Astrocyte of the spinal cord (primary cell): ENCODE data around the gene RABEP1.

Experiments used
- DNase-seq: peaks from one replicate; pipeline ENCODE4 v3.0.0; 2011; ENCODE audit warnings: low read depth, low spot score
- H3K4me3 ChIP-seq: 2 replicates; pipeline ENCODE4 v1.5.1; 2011; ENCODE audit warnings: low read depth, mild to moderate bottlenecking, low read length, moderate library complexity
- in situ Hi-C: cut with HindIII; loops from 2 replicates; pipeline ENCODE4 v1.10.0; 2017; ENCODE audit warnings: low sequenced_read_pairs
- TF ChIP-seq, protein P1 (sequence below): IDR thresholded peaks from 2 replicates; pipeline ENCODE4 v1.5.1; 2012; ENCODE audit warnings: low read depth, mild to moderate bottlenecking, low read length, inconsistent platforms

Gene RABEP1

GRCh38 chr17:5297245-5297644, 15.2 kb downstream of the RABEP1 start:
- H3K4me3 ChIP-seq: no peak overlapping the region
- in situ Hi-C loops: no loop called here
- no peak for DNase-seq
- TF ChIP-seq, protein P1, sequence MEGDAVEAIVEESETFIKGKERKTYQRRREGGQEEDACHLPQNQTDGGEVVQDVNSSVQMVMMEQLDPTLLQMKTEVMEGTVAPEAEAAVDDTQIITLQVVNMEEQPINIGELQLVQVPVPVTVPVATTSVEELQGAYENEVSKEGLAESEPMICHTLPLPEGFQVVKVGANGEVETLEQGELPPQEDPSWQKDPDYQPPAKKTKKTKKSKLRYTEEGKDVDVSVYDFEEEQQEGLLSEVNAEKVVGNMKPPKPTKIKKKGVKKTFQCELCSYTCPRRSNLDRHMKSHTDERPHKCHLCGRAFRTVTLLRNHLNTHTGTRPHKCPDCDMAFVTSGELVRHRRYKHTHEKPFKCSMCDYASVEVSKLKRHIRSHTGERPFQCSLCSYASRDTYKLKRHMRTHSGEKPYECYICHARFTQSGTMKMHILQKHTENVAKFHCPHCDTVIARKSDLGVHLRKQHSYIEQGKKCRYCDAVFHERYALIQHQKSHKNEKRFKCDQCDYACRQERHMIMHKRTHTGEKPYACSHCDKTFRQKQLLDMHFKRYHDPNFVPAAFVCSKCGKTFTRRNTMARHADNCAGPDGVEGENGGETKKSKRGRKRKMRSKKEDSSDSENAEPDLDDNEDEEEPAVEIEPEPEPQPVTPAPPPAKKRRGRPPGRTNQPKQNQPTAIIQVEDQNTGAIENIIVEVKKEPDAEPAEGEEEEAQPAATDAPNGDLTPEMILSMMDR: no peak

DNA sequence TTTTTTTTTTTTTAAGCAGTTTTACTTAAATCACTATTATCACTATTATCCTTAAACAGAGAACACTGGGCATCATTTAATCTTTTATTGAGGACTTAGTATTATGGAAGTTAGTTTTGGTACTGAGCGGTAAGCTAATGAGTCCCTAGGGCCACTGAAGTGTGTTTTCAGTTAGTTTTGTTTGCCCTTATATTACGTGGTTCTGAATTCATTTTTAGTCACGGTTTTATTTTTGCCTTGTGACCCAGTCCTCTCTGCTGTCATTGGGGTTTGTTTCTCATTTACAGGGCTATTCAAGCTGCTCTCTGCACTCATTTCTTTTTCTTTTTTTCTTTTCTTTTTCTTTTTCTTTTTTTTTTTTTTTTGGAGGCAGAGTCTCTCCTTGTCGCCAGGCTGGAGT, 17.3 kb downstream of the RABEP1 start:
- TF ChIP-seq, protein P1: no peak
- in situ Hi-C loops: no loop called here
- DNase-seq: no peak
- no peak overlapping the region for H3K4me3 ChIP-seq

GRCh38 chr17:5304636-5305035, 22.6 kb downstream of the RABEP1 start:
- in situ Hi-C loops: no loop called here
- no peak overlapping the region for H3K4me3 ChIP-seq
- TF ChIP-seq, protein P1: no peak
- no peak for DNase-seq

- DNase-seq: no peak
- in situ Hi-C loops: no loop called here
- TF ChIP-seq, protein P1: no peak
- H3K4me3 ChIP-seq: no peak overlapping the region
These were observed 27.8 kb downstream of the RABEP1 start for GRCh38 chr17:5309851-5310250.

DNA sequence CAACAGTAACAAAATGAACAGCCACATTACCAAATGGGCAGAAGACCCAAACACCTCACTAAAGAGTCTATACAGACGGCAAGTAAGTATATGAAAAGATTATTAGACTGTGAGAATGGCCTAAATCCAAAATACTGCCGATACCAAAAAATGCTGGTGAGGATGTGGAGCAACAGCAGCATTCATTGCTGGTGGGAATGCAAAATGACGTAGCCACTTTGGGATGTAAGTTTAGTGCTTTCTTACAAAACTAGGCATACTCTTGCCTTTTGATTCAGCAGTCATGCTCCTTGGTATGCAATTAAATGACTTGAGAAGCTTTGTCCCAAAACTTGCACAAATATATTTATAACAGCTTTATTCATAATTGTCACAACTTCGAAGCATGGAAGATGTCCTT, 43.8 kb downstream of the RABEP1 start:
- no peak for DNase-seq
- TF ChIP-seq, protein P1: no peak
- in situ Hi-C loops: no loop called here
- no peak overlapping the region for H3K4me3 ChIP-seq

DNA sequence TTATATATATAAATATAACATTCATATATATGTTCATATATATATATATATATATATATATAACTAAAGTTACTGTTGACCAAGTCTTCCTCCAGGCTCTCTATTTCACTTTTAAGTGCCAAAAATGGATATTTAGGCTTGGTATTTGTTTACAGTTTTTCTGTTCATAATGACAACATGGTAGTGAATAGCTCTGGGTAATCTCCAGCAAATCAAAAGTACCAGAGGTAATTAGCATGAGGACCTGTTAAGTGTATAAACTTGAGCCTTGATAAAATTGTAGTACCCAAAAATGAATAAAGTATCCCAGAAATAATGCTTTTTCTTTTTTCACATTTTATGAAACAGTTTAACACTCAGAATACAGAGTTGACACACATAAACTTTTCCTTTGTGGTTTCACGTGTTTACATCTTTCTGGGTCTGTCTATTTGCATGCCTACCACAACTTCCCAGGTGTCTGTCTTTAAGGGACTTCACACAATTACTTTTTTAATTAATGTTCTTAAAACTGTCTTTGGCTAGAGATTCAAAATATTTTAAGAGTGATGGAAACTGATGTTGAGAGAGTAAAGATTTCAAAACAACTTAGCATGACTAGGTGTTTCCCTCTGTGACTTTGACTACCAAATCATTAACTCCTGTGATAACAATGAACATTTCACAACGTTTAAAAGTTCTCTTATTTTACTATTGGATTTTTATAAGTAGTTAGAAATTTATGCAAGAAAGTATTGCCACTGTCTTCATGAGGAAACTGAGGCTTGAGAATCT, 47.9 kb downstream of the RABEP1 start:
- no peak overlapping the region for H3K4me3 ChIP-seq
- in situ Hi-C loops: no loop called here
- no peak for DNase-seq
- TF ChIP-seq, protein P1: no peak
